NCI-H146 treated with DMSO at 0.1 percent for 48 hours (cell line): ENCODE measurements around the gene GPC3.
"Not testable (repeated sequence)": the region's sequence is repeated elsewhere in the genome, so short reads cannot be mapped to it uniquely, and the experiment has no call there.

Experiments
- DNase-seq: peaks from one replicate; lab custom pipeline; 2025; ENCODE audit not compliant: unreplicated experiment; lab: John Stamatoyannopoulos, UW

Gene GPC3

DNA sequence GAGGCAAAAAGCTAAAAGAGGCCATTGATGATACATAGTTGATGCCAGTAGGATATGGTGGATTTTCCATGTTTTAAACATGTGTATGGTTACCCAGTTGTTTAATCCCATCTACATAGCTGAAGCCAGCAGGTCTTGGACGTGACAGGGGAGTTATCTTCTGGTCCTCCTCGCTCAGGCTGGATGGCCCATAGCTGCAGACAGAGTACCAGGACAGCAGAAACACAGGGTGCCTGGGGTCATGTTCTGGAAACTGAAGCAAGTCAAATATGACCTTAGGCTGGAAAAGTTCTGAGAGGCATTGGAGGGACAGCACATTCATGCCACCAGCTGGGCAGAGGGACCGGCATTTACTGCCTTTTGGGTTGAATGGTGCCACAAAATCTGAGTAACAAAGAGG lies 452.1 kb downstream of the GPC3 start:
- DNase-seq = no peak

- no peak for DNase-seq
These were observed 454.4 kb downstream of the GPC3 start for GRCh38 chrX:133530960-133531359.

DNA sequence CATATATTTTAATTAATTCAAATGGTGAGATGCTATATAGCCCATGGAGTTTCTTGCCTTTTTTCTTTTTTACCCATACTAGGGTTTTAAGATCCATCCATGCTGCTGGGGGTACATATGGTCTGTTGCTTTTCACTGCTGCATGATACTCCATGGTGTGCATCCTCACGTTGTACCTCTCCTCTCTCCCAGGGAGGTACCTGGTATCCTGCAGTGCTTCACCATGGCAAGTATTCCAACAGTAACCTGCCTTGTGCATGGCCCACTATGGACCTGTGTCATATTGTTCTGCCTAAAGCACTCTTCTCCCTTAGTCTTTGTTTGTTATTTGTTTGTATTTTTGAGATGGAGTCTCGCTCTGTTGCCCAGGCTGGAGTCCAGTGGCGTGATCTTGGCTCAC lies 455.8 kb downstream of the GPC3 start:
- no peak for DNase-seq

DNA sequence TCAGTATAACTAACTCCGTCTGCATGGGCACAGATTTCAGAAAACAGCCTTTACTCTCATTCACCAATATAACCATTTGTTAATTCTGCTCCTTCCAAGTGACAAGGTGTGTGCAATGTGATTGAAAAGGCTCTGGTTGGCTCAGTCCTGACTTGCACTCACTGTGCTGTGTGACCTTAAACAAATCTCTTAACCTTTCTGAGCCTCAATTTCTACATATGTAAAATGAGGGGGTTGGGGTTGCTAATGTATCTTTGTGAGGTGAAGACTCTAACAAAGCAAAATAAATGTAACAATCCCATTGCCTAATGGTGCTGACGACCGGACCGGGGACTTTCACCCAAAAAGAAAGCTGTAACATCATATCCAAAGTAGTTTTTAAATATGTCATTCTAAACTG lies 457.6 kb downstream of the GPC3 start:
- DNase-seq = no peak

DNA sequence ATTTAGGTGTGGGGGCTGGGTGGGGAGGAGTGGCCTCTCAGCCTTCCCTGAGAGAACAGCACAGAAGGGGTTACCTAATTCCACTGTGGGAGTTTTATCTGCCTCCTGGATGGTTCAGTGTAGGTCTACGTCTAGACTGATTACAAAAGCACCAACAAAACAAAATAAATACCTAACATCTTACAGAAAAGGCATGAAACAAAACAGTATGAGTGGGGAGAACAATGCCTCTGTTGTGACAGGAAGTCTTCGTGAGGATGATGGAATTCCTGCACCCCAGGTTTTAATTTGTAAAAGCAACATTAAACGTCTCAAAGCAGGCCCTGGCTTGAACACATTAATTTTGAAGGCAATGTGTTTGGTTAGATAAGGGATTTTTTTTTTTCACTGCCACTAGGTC lies 458.0 kb downstream of the GPC3 start:
- no peak for DNase-seq

- not testable (repeated sequence) for DNase-seq
These were observed 458.6 kb downstream of the GPC3 start for GRCh38 chrX:133526773-133527172.

- no peak for DNase-seq
These were observed 461.9 kb downstream of the GPC3 start for GRCh38 chrX:133523526-133523925.

DNA sequence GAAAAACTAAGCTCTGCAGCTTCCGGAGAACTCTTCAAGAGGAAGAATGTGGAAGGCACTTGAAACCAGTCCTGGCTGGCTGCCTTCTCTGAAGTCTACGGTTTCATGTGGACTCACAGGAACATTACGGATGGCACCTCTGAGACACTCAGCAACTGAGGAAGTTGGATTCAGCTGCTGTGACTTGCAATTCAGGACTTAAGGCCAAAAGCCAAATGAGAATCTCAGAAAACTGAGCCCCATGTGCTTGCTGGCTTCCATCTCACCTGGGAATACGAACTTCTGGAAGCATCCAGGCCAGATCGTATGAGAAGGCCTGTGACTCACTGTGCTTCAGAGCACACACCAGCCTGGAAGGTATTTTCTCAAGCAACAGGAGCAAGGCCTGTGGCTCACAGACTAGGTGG lies 462.3 kb downstream of the GPC3 start:
- DNase-seq = no peak

DNA sequence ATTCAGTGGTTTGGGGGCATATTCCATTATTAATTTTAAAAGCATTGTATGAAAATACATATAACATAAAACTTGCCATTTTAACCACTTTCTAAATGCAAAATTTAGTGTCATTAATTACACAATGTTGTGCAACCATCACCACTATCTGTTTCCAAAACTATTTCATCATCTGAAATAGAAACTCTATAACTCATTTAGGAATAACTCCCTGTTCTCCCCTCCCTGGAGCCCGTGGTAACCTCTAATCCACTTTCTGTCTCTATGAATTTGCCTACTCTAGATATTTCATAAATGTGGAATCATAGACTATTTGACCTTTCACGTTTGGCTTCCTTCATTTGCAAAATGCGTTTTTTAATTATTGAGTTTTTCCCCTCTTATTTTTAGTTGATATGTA lies 468.7 kb downstream of the GPC3 start:
- no peak for DNase-seq

DNA sequence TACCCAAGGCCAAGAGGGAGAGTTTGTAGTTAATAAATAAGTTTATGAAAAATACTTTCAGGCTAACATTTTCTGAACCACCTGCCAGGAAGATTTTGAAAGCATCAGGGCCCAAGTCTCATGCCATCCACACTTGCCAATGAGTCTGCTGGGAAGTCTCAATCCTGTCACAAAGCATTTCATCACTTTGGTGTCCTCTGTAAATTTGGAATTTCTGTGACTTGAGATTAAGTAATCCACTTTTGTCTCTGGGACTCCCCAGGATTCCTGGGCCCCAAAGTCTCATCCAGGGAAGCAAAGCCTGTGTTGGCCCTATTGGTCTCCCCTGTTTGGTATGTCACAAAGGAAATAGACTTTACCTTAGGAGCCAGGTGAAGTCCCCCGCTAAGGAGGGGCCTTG lies 470.9 kb downstream of the GPC3 start:
- DNase-seq = no peak

DNA sequence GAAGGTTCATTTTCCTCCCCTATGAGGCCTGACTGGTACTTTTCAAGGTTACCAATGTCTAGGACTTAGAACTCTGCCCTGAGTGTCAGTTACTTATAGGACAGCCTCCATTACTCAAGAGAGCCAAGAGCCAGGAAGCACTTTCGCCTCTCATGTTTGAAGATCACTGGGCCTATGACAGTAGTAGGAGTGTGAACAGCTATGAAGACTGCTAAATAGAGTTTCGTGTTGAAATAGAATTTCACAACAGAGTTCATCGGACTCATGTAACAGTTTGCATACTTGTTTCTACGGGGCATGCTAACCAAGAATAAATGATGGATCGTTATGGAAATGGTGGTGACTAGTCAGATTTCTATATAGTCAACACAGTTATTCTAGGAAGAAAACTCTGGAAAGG lies 472.3 kb downstream of the GPC3 start:
- no peak for DNase-seq

GRCh38 chrX:133511041-133511440 lies 474.4 kb downstream of the GPC3 start:
- no peak for DNase-seq

DNA sequence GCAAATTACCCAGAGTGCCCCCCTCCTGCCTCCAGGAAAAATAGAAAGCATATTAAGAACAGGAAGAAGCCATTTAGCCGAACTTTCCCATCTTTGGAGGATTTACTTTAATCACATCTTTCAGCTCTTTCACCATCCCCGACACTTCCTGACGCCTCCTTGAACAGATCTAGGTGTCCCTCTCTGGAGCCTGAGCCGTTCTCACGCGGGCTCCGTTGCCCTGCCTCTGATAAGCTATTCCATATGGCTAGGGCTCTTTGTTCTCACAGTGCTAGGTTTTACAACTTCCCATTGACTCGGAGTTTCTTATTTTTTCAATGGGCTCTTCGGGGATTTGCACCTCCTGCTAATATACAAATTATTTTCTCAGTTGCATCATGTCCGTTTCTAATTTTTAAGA lies 488.0 kb downstream of the GPC3 start:
- DNase-seq = no peak

DNA sequence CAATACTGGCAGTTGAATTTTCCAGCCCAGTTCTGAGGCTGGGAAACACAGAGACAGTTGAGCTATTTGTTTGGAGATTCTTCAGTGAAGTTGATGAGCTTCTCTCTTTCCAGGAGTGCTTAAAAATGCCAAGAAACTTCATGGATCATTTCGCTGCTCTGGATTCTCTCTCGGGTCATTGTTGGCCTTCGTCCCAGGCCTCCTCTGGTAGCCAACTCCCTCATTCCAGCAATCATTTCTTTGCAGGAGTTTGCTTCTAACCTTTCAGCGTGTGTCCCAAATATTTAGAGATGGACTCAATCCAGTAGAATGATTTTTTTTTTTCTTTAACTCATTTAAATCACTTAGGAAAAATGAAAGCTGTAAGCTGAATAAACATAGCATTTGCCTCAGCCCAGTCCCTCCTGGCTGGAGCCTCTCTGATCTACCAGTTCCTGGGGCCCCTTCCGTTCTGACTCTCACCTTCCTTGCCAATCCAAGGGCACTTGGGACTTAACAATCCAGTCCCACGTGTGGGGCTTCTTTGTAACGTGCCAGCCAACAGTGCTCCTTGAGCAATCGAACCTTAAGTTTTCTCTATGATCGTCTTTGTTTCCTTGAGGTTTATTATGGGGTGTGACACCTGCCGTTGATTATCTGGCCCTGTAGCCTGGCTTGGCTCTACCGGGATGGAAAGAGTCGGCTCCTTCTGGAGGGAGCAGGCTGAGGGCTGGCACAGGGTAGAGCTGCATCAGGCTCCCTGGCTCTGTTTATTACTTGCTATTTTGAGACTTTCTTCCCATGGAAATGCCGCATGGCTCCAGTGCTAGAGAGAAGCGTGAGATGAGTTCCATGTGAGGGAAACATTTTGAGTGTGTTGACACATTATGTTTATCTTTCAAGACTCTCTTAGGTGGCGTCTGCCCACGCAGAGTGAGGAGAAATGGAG lies 489.7 kb downstream of the GPC3 start:
- no peak for DNase-seq

DNA sequence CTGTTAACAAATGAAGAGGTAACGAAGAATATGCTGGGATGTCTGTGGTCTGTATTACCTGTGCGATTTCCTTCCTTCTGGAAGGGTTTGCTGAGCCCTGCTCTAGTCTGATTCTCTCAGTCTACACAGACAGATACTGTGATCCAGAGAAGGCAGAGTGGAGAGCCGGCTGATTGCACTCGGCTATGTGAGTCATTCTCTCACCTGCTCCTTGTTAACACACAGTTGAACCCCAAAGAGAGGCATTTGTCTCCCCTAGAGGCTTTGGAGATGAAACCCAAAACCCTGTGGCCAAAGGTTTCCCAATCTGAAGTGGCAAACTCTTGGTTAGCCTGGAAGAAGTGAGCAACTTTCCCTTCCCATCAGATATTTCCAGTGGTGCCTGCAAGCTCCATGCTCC lies 492.0 kb downstream of the GPC3 start:
- no peak for DNase-seq

GRCh38 chrX:133490955-133491354 lies 494.4 kb downstream of the GPC3 start:
- no peak for DNase-seq
